GM19351 (cell line): ENCODE measurements around the gene LPIN3.

Source experiments
- ATAC-seq: cut with Tn5 transposase; IDR thresholded peaks from one replicate; pipeline ENCODE4 v1.9.1; 2021; ENCODE audit warnings: mild to moderate bottlenecking, moderate library complexity; ENCODE audit not compliant: unreplicated experiment

The LPIN3 gene

GRCh38 chr20:41318271-41318649 lies 22.4 kb upstream of the LPIN3 start:
- ATAC-seq, result no peak

GRCh38 chr20:41320441-41320840 lies 20.2 kb upstream of the LPIN3 start:
- ATAC-seq, result no peak

- ATAC-seq, result no peak
Observed at GRCh38 chr20:41320976-41321375, 19.6 kb upstream of the LPIN3 start.

- ATAC-seq, result no peak
Observed at GRCh38 chr20:41327178-41327577, 13.4 kb upstream of the LPIN3 start.

- ATAC-seq, result peak; percentile 90
Observed at GRCh38 chr20:41329435-41330342, 10.9 kb upstream of the LPIN3 start.

GRCh38 chr20:41330343-41330720 lies 10.3 kb upstream of the LPIN3 start:
- no peak for ATAC-seq

GRCh38 chr20:41330941-41331340 lies 9.7 kb upstream of the LPIN3 start:
- ATAC-seq, result no peak

- no peak for ATAC-seq
Observed at GRCh38 chr20:41331731-41332130, 8.9 kb upstream of the LPIN3 start.

- no peak for ATAC-seq
Observed at GRCh38 chr20:41334036-41334435, 6.6 kb upstream of the LPIN3 start.

- no peak for ATAC-seq
Observed at GRCh38 chr20:41334443-41335421, 5.9 kb upstream of the LPIN3 start.

- ATAC-seq, result no peak
Observed at GRCh38 chr20:41335591-41335990, 5.0 kb upstream of the LPIN3 start.

- no peak for ATAC-seq
Observed at GRCh38 chr20:41336711-41337492, 3.7 kb upstream of the LPIN3 start.

GRCh38 chr20:41339957-41340326 lies 679 bp upstream of the LPIN3 start:
- peak; percentile 86 for ATAC-seq

- no peak for ATAC-seq
Observed at GRCh38 chr20:41342474-41343464, 2.1 kb downstream of the LPIN3 start.

GRCh38 chr20:41344477-41344876 lies 3.9 kb downstream of the LPIN3 start:
- no peak for ATAC-seq

- ATAC-seq, result no peak
Observed at GRCh38 chr20:41344938-41345728, 4.5 kb downstream of the LPIN3 start.

GRCh38 chr20:41345729-41346067 lies 5.1 kb downstream of the LPIN3 start:
- no peak for ATAC-seq

- no peak for ATAC-seq
Observed at GRCh38 chr20:41347523-41348429, 7.2 kb downstream of the LPIN3 start.
